ENCODE measurements around the gene CRYGC.

Gene CRYGC

GRCh38 chr2:208093128-208093527 lies 36.5 kb downstream of the CRYGC start:
- DNase-seq (ENCODE audit: low spot score) = no peak

DNA sequence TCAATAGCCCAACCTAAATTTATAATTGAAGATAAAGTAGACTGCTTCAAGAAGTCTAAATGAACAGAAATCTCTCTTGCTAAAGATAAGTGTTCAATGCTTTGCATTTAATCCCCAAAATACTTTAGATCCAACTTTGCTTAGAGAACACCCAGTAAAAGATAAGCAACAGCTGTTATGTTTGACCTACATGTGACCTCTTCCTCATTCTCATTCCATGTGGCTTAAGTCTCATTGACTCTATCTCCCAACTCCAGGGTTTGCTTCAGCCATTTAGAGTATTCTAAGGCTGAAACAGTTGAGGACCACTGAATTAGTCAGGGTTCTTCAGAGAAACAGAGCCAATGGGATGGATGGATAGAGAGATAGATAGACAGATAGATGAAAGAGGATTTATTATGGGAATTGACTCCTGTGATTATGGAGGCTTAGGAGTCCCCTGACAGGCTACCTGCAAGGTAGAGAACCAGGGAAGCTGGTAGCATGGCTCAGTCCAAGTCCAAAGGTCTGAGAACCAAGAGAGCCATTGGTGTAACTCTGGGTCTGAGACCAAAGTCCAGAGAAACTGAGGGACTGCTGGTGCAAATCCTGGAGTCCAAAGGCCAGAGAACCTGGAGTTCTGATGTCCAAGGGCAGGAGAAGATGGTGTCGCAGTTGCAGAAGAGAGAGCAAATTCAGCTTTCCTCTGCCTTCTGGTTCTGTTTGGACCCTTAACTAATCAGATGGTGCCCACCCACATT lies 37.4 kb downstream of the CRYGC start:
- DNase-seq (ENCODE audit: low spot score) = no peak

- no peak for DNase-seq (ENCODE audit: low spot score)
These were observed 39.2 kb downstream of the CRYGC start for GRCh38 chr2:208090420-208090819.

- DNase-seq (ENCODE audit: low spot score) = no peak
These were observed 43.6 kb downstream of the CRYGC start for GRCh38 chr2:208086029-208086428.

DNA sequence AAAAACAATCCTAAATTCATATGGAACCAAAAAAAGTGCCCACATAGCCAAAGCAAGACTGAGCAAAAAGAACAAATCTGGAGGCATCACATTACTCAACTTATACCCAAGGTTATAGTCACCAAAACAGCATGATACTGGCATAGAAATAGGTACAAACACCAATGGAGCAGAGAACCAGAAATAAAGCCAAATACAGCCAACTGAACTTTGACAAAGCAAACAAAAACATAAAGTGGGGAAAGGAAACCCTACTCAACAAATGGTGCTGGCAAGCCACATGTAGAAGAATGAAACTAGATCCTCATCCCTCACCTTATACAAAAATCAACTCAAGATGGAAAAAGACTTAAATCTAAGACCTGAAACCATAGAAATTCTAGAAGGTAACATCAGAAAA lies 45.8 kb downstream of the CRYGC start:
- no peak for DNase-seq (ENCODE audit: low spot score)

Data from putamen (tissue), 1 donor.